COLO668 (cell line): Measurements from ENCODE around the gene LEF1.
A peak's percentile ranks its signal among the peaks of the same experiment; 100 is the strongest.

Source experiments
- DNase-seq: peaks from one replicate; lab custom pipeline; 2025; ENCODE audit not compliant: unreplicated experiment; lab: John Stamatoyannopoulos, UW

LEF1 gene

DNA sequence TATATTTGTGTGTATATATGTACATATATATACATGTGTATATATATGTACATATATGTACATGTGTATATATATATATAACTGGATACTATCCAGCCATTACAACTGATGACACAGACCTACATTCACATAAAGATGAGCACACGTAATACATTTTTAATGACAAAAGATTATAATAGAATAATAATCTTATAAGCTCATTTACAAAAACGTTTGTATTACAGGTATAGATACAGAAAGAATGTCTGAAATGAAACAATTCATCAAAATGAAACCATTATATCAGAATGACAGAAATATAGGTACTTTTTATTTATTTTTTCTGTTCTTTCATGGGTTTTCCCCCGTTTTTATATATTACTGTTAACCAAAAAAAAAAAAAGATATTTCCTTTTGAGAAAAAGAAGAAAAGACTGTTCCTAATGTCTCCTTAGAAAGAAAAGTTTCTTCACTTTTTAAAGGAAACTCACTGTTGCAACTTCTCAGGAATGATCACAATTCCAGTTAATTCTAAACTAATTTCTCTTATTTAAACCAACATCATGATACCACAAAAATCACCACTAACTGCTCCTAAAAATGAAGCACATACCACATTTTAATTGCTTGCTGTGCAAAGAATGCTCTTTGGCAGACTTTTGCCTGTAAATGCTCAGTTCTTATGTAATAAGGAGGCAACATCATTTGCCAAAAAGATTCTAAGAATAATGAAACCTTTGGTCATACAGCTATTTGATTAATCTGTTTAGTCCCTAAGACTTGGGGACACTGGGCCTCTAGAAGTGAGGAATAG lies 18.9 kb downstream of the LEF1 start:
- DNase-seq = no peak

DNA sequence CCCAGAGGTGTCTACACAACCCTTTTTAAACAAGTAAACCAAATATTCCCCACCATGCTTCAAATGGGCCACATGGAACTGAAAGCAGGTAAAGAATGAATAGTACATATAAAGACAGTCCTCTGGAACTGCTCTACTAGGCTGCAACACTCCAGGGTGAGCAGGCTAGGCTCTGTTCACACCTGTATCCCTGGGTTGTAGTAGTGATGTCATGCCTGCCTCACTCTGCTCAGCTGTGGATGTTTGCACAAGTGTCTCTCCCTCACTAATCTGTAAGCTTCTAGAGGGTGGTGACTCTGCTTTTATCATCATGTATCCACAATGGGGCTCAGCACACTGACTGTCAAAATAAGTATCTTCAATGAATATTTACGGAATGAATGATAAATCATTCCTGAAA lies 20.4 kb downstream of the LEF1 start:
- peak; percentile 54 for DNase-seq

DNA sequence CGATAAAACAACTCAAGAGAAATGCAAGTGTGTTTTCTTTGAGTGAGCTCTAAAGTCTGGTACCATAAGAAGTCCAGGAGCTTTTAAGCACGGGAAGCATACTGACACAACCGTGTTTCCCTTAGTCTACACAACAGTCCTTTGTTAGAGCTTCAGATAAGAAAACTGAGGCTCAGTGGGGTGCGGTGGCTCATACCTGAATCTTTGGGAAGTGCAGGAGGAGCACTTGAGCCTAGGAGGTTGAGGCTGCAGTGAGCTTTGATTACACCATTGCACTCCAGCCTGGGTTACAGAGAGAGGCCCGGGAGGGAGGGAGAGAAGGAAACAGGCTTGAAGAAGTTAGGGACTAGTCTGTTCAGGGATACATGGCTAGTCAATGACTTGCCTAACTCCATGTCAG lies 21.9 kb downstream of the LEF1 start:
- no peak for DNase-seq

DNA sequence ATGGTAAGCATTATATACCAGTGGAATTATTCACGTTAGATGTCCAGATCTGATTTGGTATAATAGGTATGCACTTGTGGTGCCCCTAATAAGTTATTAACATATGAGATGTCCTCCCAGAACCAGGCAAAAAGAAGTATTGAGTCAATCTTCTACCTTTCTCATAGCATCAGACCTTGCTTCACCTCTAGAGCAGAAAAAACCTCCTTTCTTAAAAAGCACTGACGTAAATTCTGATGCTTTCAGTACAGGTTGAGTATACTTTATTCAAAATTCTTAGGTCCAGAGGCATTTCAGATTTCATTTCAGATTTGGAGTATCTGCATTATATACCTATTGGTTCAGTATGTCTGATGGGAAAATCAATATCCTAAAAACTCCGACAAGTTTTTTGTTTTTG lies 22.4 kb downstream of the LEF1 start:
- no peak for DNase-seq

DNA sequence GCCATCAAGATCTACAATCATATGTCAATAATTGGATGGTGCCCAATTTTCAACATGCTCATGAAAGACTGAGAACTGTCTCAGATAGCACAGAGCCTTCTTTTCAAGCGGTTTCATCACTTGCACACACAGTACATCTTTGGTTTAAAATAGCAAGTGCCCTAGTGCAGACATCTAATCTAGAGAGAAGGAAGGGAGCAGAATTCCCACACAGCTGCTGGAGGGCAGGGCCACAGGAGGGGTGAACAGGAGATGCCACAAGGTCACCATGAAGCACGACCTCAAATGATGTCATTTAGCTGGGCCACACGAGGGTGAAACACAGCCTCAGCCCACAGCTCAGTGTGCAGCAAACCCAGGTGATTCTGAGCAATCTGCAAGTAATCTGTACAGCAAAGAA lies 24.3 kb downstream of the LEF1 start:
- DNase-seq = no peak

DNA sequence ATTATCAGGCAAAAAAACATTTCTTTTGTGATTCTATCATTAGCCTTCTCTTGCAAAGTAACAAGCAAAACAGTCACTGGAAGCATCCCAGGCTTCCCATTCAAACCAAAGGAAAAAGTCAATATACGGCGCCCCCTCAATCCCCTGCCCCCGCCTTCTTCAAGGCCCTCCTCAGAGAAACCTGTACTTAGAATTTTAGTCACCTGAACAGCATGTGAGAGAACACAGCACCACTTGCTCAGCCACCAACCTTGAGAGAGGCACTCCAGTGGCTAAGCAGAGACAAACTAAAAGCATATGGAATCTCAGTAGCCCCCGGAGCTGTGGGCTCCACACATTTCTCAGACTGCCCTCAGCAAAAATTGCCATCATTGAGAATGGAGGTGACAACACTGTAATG lies 25.2 kb downstream of the LEF1 start:
- no peak for DNase-seq

DNA sequence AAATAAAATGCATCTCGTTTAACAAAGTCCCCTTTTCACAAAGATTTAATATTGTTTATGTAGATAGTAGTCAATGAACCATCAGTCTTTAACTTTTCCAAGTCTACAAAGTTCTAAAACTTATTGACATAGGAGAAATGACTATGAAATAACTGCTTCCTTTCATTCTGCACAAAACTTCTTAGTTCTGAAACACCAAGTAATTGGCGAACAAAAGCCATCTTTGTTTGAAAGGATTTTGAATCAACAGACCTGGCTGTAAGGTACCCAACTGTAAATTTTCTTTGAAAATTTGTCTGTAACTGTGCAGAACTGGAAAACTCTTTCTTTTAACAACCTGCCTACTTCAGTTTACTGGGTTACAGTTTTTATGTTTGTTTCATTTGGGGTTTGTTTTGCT lies 25.9 kb downstream of the LEF1 start:
- no peak for DNase-seq

DNA sequence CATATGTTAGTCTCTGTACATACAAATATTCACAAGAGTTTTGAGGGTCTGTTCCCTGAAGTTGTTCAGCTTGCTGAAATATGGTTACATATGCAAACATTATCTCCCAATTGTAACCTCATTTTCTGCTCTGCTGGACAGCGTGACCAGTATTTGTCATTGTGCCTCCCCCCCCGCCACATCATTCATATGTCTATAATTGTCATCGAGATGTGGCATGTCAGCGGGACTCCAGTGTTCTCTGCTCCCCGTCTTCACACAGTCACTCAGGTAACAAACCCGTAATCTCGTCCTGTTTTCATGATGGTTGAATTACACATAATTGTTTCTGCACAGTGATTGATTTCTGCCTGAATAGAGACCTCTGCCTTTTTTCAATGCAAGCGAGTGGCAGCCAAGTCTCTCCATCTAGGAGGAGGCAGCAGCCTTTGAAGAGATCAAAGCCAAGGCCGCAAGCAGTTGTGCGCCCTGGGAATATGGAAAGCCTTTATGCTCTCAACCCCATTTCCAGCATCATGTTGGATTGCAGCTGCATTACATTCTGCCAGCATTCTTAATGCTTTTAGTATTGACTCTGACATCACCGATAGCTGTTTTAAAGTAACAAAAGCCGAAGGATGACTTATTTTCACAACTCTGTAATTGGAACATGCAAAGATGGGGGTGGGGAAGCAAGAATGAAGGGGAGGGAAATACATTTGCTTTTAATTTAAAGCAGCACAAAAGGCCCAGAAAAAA lies 27.4 kb downstream of the LEF1 start:
- DNase-seq = no peak

DNA sequence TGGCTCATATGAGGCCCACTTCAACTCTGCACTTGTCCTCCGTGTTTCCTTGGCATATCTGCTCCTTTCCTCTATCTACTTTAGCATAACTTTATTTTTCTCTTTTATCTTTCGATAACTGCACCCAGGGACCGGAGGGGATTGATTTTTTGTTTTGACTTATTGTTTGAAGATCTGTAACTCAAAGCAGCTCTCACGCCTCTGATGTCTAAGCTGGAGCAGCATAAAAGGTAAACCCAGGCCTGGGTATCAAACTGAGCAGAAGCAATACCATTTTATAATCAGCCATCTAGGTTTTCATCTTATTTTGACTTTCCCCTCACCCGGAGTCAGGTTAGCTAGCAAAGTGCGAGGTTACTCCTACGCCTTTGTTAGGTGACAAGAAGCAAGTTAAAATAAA lies 28.4 kb downstream of the LEF1 start:
- DNase-seq = no peak

DNA sequence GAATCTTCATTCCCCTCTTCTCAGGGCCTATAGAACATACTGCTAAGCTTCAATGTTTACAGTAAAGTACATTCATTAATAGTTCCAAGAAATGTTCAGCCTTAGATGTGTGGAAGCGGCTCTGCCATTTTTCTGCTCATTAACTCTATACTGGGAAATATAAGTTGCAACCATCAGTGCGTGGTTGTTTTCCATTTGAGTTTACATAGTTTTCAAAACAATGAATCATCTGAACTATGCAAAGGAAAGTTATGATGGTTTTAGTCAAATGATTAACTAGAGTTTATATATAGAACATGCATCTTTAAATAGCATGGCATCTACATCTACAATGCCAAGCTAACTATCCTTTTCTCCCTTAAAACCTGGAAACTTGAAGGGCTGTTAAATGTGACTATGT lies 29.6 kb downstream of the LEF1 start:
- DNase-seq = no peak

DNA sequence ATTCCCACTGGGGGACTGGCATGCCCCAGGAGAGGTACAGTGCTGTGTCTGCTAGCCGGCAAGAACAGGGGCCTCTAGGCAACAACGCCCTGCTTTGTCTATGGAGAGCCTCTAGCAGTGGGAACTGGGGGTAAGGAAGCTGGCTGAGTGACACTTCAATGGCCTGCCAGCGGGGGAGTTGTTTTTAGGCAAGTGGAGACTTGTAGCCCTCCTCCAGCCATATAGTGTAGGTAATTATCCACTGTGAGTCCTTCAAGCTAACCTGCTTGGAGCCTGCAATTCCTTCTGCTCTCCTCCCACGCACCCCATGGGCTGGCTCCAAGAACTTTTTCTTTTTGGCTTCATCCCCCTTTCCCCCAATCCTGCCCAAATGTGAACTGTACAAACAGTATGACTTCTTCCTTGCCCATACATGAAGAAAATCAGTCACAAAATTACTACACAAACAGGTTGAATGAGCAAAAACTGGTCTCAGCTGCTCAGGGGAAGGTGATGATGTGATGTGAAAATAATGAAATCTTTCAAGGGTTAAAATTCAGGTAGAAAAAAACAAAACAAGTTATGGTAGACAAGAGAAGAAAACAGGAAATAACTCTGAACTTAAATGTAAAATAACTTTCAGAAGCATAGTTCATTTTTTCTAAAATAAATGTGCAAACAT lies 33.1 kb downstream of the LEF1 start:
- DNase-seq = peak; percentile 25

DNA sequence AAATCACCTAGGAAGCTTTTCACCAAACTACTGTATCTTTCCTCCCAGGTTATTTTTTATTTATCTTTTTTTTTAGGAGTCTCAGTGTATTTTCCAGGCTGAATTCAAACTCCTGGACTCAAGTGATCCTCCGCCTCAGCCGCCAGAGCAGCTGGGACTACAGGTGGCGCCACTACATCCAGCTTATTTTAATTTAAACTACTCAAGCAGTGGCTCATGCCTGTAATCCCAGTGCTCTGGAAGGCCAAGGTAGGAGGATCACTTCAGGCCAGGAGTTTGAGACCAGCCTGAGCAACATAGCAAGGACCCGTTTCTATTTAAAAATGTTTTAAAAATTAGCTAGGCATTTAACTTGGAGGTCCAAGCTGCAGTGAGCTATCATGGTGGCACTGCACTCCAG lies 37.8 kb downstream of the LEF1 start:
- no peak for DNase-seq

DNA sequence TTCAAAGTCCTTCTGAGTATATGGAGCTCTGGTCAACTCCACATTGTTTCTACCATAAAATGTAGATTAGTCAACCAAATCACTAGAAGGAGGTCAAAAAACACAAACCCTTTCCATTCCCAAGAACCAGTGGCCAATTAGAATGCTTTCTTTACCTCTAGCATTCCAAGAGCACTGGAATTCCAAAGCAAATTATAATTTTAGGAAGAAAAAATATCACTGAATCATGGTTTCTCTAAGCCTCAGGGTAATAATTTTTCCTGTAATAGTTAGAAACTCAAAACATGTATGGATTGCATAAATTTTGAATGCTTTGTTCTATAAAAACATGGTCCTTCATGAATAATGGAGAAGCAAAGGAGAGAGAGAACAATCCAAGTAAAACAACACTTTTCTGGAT lies 39.5 kb downstream of the LEF1 start:
- no peak for DNase-seq

DNA sequence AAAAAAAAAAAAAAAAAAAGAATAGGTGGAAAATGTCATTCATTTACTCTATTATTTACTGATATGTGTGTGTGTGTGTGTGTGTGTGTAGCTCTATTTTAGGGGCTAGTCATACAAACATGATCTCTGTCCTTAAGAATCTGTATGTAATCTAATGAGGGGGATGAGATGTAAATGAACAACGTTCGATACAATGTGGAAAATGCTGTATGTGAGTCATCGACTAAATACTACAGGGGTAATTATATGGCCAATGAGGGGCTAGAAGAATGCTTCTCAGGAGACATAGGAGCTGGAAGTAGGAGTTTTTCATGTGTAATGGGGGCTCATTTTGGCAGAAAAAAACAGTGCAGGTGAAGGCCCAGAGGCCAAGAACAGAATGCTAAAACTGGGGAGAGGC lies 41.9 kb downstream of the LEF1 start:
- DNase-seq = no peak

DNA sequence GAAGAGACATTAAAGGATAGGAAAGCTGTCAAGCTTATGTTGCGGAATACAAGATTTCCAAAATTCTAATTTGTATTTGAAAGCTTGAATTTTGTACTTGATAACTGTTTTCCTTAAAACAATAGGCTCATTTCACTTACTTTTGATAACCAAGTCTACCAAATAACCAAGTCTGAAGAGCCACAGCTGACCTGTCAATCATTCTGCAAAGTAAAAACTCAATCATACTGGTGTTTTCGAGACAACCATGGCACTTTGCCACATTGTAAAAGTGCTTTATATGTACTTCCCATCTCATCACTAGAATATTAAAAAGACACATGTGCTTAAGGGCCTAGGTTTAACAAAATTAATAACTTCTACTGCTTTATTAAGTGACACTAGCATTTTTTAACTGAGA lies 47.9 kb downstream of the LEF1 start:
- DNase-seq = no peak

DNA sequence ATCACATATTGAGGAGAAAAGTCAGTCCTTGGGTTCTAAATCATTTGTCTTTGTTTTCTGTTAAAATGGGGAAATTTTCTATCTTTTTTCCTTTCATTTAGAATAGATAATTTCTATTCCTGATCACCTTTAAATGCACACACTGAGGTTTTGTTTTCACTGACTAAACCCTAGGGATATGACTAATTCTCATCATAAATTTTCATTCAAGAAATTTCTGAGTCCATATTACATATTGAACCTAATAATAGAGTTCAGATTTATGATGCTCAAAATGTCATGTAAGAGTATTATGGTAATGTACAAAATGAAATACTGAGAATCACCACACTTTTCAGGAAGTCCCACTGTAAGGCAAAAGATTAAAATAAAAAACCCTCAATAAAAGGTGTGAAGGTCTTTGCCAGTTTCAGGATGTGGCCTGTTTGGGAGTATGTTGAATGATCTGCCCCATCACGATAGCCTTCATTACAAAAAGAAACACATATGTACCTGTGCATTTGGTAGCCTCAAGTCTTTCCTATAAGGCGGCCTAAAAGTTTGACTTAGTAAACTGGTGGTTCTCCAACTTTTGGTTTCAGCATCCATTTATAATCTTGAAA lies 49.4 kb downstream of the LEF1 start:
- DNase-seq = no peak

DNA sequence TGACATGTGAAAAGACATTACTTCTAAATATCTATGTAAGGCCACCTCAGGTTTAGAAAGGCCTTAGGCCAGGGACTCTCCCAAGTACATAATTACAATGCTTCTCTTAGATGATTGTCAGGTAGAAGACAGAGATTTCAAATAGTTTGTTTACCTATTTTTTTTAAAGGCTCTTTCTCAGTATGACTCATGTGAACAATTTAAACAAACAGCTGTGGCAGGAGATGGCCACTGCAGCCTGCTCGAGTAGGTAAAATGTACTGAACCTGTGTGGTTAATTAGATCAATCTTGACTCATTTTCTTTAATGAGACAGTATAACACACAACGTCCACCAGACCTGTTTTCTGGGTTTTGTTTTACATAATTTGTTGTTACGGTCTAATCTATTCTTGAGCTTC lies 50.2 kb downstream of the LEF1 start:
- DNase-seq = peak; percentile 37

DNA sequence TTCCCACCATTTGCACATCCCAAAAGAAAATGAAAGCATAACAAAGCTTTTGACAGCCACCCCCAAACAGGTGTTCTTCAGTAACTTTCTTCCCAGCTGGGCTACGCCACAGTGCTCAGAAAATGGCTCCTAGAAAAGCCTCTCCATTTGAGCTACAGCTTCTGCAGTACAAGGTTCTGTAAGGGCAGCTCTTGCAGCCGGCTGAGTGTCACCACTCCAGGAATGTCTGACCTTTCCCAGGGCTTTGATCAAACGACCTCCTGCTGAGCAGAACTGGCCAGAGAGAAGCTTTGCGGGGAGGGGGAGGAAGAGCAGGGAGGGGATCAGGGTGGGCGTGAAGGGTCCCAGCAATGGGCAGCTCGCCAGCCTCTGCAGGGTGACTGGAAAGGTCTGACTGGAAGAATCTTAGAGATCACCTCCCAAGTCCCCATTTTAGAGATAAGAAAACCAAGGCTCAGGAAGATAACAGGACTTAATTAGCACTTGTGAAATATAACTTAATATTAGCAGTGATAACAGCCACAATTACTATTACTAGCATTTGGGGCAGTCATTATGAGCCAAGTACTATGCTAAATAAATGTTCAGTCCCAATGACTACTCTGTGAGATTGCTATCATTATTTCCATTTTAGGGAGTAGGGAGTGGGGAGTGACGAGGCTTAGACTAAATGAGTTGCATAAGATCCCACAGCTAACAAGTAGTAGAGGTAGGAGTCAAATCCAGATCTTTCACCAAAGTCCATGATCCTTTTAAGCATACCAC lies 51.1 kb downstream of the LEF1 start:
- DNase-seq = no peak

DNA sequence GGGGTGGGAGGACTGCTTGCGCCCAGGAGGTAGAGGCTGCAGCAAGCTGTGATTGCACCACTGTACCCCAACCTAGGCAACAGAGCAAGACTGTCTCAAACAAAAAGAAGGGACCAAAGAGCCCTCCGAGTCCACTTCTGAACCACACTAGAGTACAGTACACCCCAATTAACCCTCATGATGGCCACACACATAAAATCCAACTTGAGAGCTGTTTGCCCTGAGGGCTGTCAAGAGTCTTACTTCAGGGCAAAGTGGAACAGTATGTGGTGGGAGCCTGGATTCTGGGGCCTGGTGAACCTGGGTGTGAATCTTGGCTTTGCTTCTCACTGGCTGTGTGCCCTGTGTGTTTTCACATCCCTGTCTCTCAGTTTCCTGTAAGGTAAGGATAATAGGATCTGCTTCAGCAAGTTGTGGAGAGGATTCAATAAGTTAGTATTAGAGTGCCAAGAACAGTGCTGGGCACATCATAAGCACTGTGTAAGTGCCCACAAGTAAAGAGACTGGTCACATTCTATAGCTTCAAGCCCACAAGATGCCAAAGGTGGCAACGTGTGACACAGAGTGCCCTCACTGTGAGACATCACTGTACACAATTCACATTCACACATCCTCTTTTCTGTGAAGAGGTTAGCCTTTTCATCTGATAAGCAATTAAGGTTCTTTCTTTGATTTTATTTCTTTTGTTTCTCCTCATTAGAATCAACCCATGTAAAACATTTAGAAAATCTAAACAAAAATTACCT lies 52.1 kb downstream of the LEF1 start:
- DNase-seq = no peak

DNA sequence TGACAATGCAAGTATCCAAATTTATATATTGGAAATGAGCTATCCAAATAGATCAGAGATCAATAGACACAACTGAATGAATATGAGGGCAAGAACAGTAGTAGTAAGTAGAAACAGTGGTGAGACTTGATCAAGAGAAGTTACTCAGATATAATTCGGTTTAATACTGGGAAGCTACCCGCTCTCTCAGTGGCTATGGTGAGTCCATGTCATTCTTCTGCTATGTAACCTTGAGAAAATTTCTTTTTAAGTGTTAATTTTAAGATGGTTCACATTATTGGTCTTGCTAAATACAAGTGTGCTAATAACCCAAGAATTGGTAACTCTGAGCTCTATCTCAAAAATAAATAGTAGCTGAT lies 53.6 kb downstream of the LEF1 start:
- DNase-seq = no peak
